HG02973 (cell line): ENCODE data around the gene GLIPR1L2.
"Not testable (repeated sequence)": the region's sequence is repeated elsewhere in the genome, so short reads cannot be mapped to it uniquely, and the experiment has no call there.

Experiments used
- ATAC-seq: cut with Tn5 transposase; IDR thresholded peaks from one replicate; pipeline ENCODE4 v1.9.1; 2021; ENCODE audit warnings: moderate library complexity; ENCODE audit not compliant: unreplicated experiment

Gene GLIPR1L2

DNA sequence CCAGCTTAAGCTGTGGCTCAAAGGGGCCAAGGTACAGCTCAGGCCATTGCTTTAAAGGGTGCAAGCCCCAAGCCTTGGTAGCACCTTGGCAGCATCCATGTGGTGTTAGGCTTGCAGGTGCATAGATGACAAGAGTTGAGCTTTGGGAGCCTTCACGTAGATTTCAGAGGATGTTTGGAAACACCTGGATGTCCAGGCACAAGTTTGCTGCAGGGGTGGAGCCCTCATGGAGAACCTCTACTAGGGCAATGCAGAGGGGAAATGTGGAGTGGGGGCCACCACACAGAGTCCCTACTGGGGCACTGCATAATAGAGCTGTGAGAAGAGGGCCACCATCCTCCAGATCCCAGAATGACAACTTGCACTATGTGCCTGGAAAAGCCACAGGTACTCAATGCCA is 37.9 kb downstream of the GLIPR1L2 start:
- no peak for ATAC-seq

DNA sequence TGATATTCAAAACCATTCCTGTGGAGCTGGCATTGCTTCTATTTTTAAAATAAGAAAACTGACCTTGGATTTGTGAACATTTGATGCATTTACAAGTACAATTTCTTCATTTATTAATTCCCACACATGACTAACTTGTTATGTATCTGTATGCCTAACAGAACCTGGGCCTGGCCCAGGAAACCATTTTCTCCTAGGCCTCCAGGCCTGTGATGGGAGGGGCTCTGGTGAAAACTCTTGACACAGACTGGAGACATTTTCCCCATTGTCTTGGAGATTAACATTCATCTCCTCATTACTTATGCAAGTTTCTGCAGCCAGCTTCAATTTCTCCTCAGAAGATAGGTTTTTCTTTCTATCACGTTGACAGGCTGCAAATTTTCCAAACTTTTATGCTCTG is 42.0 kb downstream of the GLIPR1L2 start:
- no peak for ATAC-seq

GRCh38 chr12:75437564-75437963 is 46.7 kb downstream of the GLIPR1L2 start:
- peak; percentile 56 for ATAC-seq

- no peak for ATAC-seq
Observed at GRCh38 chr12:75438059-75438754, 47.3 kb downstream of the GLIPR1L2 start.

GRCh38 chr12:75439048-75439447 is 48.2 kb downstream of the GLIPR1L2 start:
- no peak for ATAC-seq

- ATAC-seq: no peak
Observed at GRCh38 chr12:75439930-75440329, 49.0 kb downstream of the GLIPR1L2 start.

- ATAC-seq: not testable (repeated sequence)
Observed at GRCh38 chr12:75441687-75442449, 51.0 kb downstream of the GLIPR1L2 start.

GRCh38 chr12:75442454-75442853 is 51.6 kb downstream of the GLIPR1L2 start:
- ATAC-seq: not testable (repeated sequence)

GRCh38 chr12:75443709-75444108 is 52.8 kb downstream of the GLIPR1L2 start:
- ATAC-seq: no peak

GRCh38 chr12:75444429-75445136 is 53.7 kb downstream of the GLIPR1L2 start:
- ATAC-seq: no peak

GRCh38 chr12:75445137-75445507 is 54.2 kb downstream of the GLIPR1L2 start:
- ATAC-seq: not testable (repeated sequence)

- ATAC-seq: no peak
Observed at GRCh38 chr12:75446857-75447256, 56.0 kb downstream of the GLIPR1L2 start.

DNA sequence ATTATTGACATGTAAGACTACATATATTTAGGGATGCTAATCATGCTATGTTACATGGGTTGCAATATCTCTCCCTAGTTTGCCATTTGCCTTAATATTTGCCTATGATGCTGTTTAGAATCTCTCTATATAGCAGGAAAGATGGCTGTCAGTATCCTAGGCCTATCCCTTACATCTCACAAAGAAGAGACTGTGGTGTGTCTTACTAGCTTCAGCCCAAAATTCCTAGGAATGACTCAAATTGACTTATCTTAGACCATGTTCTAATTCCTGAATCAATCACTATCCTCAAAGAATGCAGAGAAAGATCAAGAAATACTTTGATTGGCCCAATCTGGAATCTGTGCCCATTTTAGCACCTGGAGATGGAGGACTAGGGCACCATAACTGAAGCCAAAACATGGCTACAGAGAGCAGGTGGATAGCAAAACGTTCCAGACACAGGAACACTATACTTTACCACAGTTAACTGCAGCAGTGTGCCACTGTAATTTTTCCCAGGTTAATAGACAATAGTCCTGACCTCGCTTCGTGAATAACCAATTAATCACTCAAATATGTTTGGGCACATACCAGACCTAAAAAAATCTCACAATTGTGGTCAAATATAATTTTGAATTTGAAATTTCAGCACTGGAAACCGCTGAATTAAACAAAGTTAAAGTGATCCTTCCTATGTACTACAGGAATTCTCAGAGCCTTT is 57.0 kb downstream of the GLIPR1L2 start:
- no peak for ATAC-seq

DNA sequence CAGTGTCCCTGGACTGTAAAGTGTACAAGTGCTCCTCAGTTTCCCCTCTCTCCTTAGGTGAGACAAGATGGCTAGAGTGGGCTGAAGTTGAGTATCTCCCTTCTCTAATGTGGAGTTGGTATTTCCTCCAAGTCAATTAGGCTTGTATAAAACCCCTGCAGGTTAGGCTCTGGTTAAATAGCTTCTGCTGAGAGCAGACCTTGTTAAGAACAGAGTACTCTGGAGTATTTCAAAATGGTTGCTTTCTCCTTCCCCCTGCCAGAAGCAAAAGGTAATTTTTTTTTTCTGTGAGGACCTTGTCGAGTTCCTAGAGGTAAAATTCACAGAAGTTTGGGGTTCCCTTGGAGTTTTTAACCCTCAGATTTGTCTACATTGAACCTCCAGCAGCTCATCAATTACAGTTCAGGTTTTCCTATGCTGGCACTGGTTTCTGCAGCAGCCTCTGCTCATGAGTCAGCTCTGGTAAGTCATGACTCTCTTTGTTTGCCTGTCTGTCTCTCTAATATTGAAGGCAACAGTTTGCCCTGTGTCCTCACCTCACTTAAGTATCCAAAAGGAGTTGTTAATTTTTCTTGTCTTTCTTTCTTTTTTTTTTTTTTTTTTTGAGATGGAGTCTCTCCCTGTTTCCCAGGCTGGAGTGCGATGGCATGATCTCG is 61.9 kb downstream of the GLIPR1L2 start:
- ATAC-seq: no peak

- no peak for ATAC-seq
Observed at GRCh38 chr12:75455839-75456238, 65.0 kb downstream of the GLIPR1L2 start.

GRCh38 chr12:75457191-75457590 is 66.3 kb downstream of the GLIPR1L2 start:
- ATAC-seq: no peak

- not testable (repeated sequence) for ATAC-seq
Observed at GRCh38 chr12:75457866-75458265, 67.0 kb downstream of the GLIPR1L2 start.

DNA sequence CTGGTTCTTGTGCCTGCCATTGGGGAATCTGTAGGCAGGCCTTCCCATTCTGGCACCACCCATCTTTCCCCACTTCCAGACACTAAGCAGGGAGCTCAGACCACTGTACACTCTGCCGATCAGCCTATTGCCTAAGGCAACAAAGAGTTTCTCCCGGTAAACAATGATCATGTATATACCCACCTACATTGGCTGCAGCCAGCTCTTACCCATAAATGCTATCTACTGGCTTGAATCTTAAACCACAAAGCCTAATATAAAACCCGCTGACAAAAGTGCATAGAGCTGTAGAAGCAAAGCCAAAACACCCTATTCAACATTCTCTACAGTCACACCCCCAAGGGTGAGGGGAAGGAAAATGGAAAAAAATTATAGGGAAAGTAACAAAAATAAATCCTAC is 68.9 kb downstream of the GLIPR1L2 start:
- ATAC-seq: no peak

GRCh38 chr12:75460204-75460603 is 69.3 kb downstream of the GLIPR1L2 start:
- ATAC-seq: no peak
